GM19463 (cell line): ENCODE data around the gene CBX1.

Experiments
- ATAC-seq: cut with Tn5 transposase; IDR thresholded peaks from one replicate; pipeline ENCODE4 v1.9.1; 2021; ENCODE audit warnings: mild to moderate bottlenecking, moderate library complexity; ENCODE audit not compliant: unreplicated experiment

Gene CBX1

GRCh38 chr17:48027322-48027981 lies 73.8 kb downstream of the CBX1 start:
- ATAC-seq = no peak

DNA sequence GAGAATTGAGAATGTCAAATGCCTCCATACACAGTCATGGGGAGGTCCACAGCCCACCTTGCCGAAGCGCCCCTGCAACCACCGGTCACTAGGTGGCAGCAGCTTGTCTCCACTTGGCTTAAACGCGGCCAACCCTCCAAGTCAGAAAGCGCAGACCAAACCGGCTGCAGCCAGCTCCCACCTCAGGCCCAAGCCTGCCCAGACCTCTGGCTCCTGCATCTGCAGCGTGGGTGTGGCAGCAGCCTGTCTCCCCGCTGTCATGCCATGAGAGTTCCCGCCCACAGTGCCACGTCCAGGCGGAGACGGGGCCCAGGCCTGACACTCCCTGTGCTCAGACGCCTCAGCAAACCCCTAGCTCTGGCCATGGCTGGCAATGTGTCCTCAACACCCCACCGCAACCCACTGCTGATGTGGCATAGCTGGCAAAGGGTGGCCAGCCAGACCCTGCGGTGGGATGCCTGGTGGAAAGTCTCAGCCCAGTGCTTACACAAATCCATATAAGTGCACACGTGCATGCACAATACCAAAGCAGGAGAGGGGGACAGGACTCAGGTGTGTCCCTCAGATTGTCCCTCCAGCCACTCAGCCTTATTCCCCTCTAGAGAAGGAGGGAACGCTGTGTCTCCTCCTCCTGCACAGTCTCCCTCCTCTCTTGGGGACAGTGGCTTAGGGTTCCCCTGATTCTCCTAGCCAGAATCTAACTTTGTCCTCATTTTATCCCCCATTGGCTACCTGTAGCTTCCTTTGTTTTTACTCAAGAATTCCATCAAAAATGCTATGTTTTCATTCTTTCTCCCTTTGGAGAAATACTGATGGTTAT lies 74.6 kb downstream of the CBX1 start:
- no peak for ATAC-seq

- no peak for ATAC-seq
Measured at GRCh38 chr17:48025904-48026501, 75.3 kb downstream of the CBX1 start.

DNA sequence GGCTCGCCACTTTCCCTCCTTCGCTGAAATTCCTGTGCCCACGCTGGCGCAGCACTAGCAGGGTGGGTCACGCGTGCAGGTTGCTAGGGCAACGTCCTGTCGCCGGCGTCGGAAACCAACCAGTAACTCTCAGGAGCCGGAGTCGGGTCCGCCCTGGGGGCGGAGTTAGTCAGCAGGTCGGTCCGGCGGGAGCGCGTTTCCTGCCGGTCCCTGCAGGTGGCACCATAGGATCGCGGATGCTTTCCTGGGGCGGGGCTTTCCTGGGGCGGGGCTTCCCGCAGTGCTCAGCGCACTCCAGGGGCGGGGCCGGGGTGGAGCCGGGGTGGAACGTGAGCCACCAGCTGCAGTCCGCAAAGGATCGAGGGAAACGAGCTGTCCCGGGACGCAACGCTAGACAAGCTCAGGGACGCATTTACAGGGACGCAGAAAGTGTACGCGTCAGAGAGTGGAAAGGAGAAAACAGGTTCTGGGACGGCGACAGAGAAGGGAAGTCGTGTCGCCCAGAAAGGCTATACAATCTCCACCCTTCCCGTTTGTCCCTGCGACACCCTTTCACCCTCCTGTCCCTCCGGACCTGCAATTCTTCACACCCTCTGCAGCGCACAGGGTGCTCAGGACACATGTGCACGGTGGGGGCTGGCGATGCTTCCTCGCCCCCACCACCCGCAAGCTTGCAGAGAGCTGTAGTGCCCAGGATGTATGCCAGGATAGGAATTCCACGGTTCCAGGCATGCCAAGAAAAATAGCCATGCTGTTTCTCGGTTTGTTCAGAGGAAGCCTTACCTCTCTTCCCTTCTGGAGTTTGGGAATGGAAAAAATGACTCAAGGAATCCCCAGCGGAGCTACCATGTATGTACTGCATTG lies 76.0 kb downstream of the CBX1 start:
- ATAC-seq = peak; percentile 82

DNA sequence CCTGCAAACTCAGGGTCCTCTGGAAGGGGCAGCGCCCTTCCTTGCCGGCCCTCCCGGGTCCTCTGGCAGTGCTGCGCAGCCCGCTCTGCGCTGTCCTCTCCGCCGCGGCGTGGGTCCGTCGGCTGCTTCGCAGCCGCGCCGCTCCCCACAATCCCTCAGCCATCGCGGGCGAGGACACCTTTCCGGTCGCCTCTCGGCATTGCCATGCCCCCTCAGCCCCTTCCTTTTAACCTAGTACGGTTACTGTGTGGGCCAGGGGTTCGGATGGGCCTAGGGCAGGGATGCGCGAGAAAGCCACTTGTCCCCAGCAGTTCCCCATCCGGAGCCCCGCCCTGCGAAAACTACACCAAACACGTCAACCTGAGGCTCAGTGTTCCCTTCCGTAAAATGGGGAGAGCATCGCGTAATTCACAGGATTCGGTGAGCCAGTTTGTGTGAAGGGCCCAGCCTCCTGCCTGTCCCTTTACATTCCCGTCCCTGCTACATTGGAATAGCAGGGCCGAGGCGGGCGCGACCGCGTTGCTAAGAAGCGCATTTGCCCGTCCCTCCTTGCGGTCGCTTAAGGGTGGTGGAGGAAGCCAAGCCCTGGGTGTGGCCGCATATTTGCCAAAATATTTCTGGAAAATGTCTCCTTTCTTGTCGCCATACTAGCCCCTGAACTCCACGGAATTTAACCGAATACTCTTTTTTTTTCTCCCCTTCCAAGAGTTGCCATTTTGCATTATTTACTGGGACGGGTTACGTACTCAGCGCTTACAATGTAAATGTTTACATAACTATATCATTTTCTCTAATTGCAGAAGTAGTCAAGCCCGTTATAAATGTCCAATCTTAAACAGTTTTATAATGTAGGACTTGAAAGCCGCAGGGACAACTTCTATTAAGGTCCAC lies 76.9 kb downstream of the CBX1 start:
- no peak for ATAC-seq

- ATAC-seq = no peak
Measured at GRCh38 chr17:48023400-48024148, 77.7 kb downstream of the CBX1 start.

DNA sequence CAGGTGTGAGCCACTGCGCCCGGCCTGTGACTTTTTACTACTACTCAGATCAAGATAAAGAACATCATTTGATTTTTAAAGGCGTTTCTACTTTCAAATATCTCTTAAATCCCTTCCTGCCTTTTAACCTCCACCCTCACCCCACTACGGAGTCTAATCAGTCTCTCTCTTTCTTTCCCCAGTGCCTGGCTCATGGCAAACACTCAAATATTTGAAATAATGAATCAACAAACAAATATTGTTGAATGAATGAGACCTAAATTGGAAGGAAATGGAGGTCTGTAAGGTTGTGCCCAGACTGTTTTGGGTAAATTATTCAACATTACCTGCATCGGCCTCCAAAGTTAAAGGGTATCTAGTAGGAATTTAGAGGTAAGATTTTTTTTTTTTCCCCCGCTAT lies 78.4 kb downstream of the CBX1 start:
- no peak for ATAC-seq

DNA sequence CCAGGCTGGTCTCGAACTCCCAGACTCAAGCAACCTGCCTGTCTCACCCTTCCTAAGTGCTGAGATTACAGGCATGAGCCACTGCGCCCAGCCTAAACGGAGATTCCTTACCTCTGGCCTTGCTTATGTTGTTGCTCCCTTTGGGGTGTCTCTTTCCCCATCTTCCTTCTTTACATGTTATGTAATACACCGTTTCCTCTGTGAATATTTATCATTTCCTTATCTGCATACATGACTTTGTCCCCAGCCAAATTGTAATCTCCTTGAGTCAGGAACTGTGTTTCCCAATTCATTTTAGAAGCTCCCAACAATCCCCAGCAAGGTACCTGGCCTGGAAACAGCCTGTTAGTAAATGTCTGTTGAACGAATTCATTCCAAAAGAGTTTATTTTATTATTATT lies 79.3 kb downstream of the CBX1 start:
- ATAC-seq = no peak
